DND-41 (cell line): ENCODE measurements around the gene STH.
A peak's percentile ranks its signal among the peaks of the same experiment; 100 is the strongest.

Source experiments
- ATAC-seq: fragments of 200-7000 bp; cut with Tn5 transposase; 3 replicates; pipeline ENCODE4 v1.9.1; 2021; ENCODE audit warnings: low read depth; ENCODE audit not compliant: insufficient read depth
- DNase-seq: peaks from one replicate; pipeline ENCODE4 v3.0.0-alpha.2; 2020
- H2AFZ ChIP-seq: 2 replicates; pipeline ENCODE4 v1.6.0; 2012; ENCODE audit warnings: low read depth, low read length
- H3K27ac ChIP-seq: 2 replicates; pipeline ENCODE4 v1.5.1; 2012; ENCODE audit warnings: low read length, inconsistent platforms
- H3K27me3 ChIP-seq: fragments of 200-600 bp; sonication (generic); 2 replicates; pipeline ENCODE4 v1.6.0; 2012; ENCODE audit warnings: low read length, mild to moderate bottlenecking, inconsistent platforms; ENCODE audit not compliant: insufficient read depth, poor library complexity
- H3K36me3 ChIP-seq: 2 replicates; pipeline ENCODE4 v1.5.1; 2012; ENCODE audit warnings: low read length, inconsistent platforms; ENCODE audit not compliant: insufficient read depth
- H3K4me1 ChIP-seq: 2 replicates; pipeline ENCODE4 v1.5.1; 2012; ENCODE audit warnings: mild to moderate bottlenecking, low read length; ENCODE audit not compliant: insufficient read depth
- H3K4me2 ChIP-seq: 2 replicates; pipeline ENCODE4 v1.6.0; 2012; ENCODE audit warnings: mild to moderate bottlenecking, moderate library complexity, low read length, inconsistent platforms; ENCODE audit not compliant: insufficient read depth
- H3K4me3 ChIP-seq, 2 experiments: fragments of 200-600 bp in 1 of 2; shearing (Covaris generic) in 1 of 2; 2 replicates each; pipeline ENCODE4 v1.5.1; 2012 to 2016; ENCODE audit warnings: inconsistent platforms in 2 of 2, low read length in 2 of 2, mild to moderate bottlenecking in 2 of 2, low read depth in 1 of 2, moderate library complexity in 1 of 2
- H3K79me2 ChIP-seq: 2 replicates; pipeline ENCODE4 v1.6.0; 2012; ENCODE audit warnings: low read length, inconsistent platforms; ENCODE audit not compliant: insufficient read depth
- H3K9ac ChIP-seq: 2 replicates; pipeline ENCODE4 v1.6.0; 2012; ENCODE audit warnings: low read depth, mild to moderate bottlenecking, inconsistent platforms, low read length, moderate library complexity
- H3K9me3 ChIP-seq: 2 replicates; pipeline ENCODE4 v1.5.1; 2012; ENCODE audit warnings: low read length, moderate library complexity, mild to moderate bottlenecking, inconsistent platforms; ENCODE audit not compliant: insufficient read depth, severe bottlenecking
- H4K20me1 ChIP-seq: 2 replicates; pipeline ENCODE4 v1.6.0; 2012; ENCODE audit warnings: low read length; ENCODE audit not compliant: insufficient read depth
- CTCF ChIP-seq: IDR thresholded peaks from 2 replicates; pipeline ENCODE4 v1.5.1; 2012; ENCODE audit warnings: borderline replicate concordance, low read length, moderate library complexity, mild to moderate bottlenecking; ENCODE audit not compliant: poor library complexity, severe bottlenecking; ENCODE audit errors: extremely low read depth
- EZH2 ChIP-seq: IDR thresholded peaks from 3 replicates; pipeline ENCODE4 v1.6.1; 2012; ENCODE audit warnings: borderline replicate concordance, low read depth, mild to moderate bottlenecking, moderate library complexity, low read length, inconsistent platforms; ENCODE audit not compliant: severe bottlenecking

Gene STH

GRCh38 chr17:45968732-45969131 lies 30.3 kb upstream of the STH start:
- Histone ChIP-seq H3K36me3 (no peaks in the 10 kb centered on the region), H3K9me3 (no peaks in the 10 kb centered on the region), H2AFZ (no peak overlapping the region), H3K4me3 (no peak overlapping the region), H3K4me2 (no peak overlapping the region), H3K4me1 (no peaks in the 10 kb centered on the region), H3K27me3 (no peaks in the 10 kb centered on the region), H3K27ac (no peak overlapping the region), H3K9ac (no peak overlapping the region), H4K20me1 (no peaks in the 10 kb centered on the region), H3K79me2 (no peaks in the 10 kb centered on the region)
- ATAC-seq: no peak
- no peak for DNase-seq
- TF ChIP-seq EZH2 (no peak), CTCF (no peak)

- no peak overlapping the region for H3K9ac ChIP-seq
- no peaks in the 10 kb centered on the region for H3K4me1 ChIP-seq
- H3K27ac ChIP-seq: no peak overlapping the region
- H3K4me3 ChIP-seq: no peak overlapping the region
- H3K36me3 ChIP-seq: no peaks in the 10 kb centered on the region
- no peaks in the 10 kb centered on the region for H3K27me3 ChIP-seq
- no peaks in the 10 kb centered on the region for H4K20me1 ChIP-seq
- TF ChIP-seq CTCF (no peak), EZH2 (no peak)
- no peak for DNase-seq
- no peak overlapping the region for H2AFZ ChIP-seq
- no peak for ATAC-seq
- no peak overlapping the region for H3K4me2 ChIP-seq
- H3K9me3 ChIP-seq: no peaks in the 10 kb centered on the region
- H3K79me2 ChIP-seq: no peaks in the 10 kb centered on the region
These were observed 29.3 kb upstream of the STH start for GRCh38 chr17:45969726-45970125.

- ATAC-seq: no peak
- TF ChIP-seq EZH2 (no peak), CTCF (no peak)
These were observed 28.4 kb upstream of the STH start for GRCh38 chr17:45970659-45971058.

GRCh38 chr17:45971698-45972141 lies 27.3 kb upstream of the STH start:
- Histone ChIP-seq H3K27me3 (no peaks in the 10 kb centered on the region), H2AFZ (no peak overlapping the region), H3K36me3 (no peaks in the 10 kb centered on the region), H3K4me2 (no peak overlapping the region), H3K9me3 (no peaks in the 10 kb centered on the region), H3K4me3 (no peak overlapping the region), H3K9ac (no peak overlapping the region), H3K4me1 (no peaks in the 10 kb centered on the region), H4K20me1 (no peaks in the 10 kb centered on the region), H3K79me2 (no peaks in the 10 kb centered on the region), H3K27ac (no peak overlapping the region)
- ATAC-seq: no peak
- TF ChIP-seq EZH2 (no peak), CTCF (peak; percentile 18)
- DNase-seq: no peak

More at GRCh38 chr17:45970659-45971058, 28.4 kb upstream of the STH start:
- no peak overlapping the region for H3K4me3 ChIP-seq
- H2AFZ ChIP-seq: no peak overlapping the region
- no peaks in the 10 kb centered on the region for H3K27me3 ChIP-seq
- H3K9ac ChIP-seq: no peak overlapping the region
- H3K4me1 ChIP-seq: no peaks in the 10 kb centered on the region
- H3K79me2 ChIP-seq: no peaks in the 10 kb centered on the region
- H3K9me3 ChIP-seq: no peaks in the 10 kb centered on the region
- H3K4me2 ChIP-seq: no peak overlapping the region
- H4K20me1 ChIP-seq: no peaks in the 10 kb centered on the region
- DNase-seq: no peak
- no peaks in the 10 kb centered on the region for H3K36me3 ChIP-seq
- H3K27ac ChIP-seq: no peak overlapping the region
